Measurements from ENCODE around the gene AP4E1. TPM values are rescaled to one million over a fixed set of nuclear protein-coding genes. Genes with fewer than 3 reads are reported as not detected.

The AP4E1 gene
- total and polyA plus RNA-seq, 2 of the 8 experiments (the other 6 are each of a cell fraction or from before 2014, with no cell fraction given): 1.4 to 10.9 TPM

DNA sequence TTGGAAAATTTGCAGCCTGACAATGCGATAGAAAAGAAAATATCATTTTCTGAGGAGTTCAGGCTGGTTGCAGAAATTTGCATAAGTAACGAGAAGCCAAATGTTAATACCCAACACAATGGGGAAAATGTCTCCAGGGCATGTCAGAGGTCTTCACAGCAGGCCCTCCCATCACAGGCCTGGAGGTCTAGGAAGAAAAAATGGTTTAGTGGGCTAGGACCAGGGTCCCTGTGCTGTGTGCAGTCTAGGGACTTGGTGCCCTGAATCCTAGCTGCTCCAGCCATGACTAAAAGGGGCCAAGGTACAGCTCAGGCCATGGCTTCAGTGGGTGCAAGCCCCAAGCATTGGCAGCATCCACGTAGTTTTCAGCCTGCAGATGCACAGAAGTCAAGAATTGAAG lies 14.5 kb upstream of the AP4E1 start (continued):
- TF ChIP-seq, protein P1, sequence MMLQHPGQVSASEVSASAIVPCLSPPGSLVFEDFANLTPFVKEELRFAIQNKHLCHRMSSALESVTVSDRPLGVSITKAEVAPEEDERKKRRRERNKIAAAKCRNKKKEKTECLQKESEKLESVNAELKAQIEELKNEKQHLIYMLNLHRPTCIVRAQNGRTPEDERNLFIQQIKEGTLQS (IDR thresholded peaks at IDR 0.05; ENCODE audit: insufficient read depth, low read depth, low read length): no peak
- no peak for TF ChIP-seq YY1 (IDR thresholded peaks at IDR 0.05; ENCODE audit: low read depth, low read length)
- no peak for TF ChIP-seq SIRT6 (IDR thresholded peaks at IDR 0.05; ENCODE audit: low read length)
- no peak for TF ChIP-seq TEAD4 (IDR thresholded peaks at IDR 0.05; ENCODE audit: low read depth, low read length)
